Testis (tissue), 2 donors: ENCODE measurements around the gene BPTF.

Experiments used
- POLR2A ChIP-seq: fragments of 450-650 bp; IDR thresholded peaks from one replicate; pipeline ENCODE4 v1.6.1; 2017; ENCODE audit warnings: antibody characterized with exemption, mild to moderate bottlenecking, moderate library complexity
- TF ChIP-seq, protein P1 (sequence below), 3 experiments: fragments of 450-650 bp in 2 of 3; fragments of 200-600 bp in 1 of 3; sonication (generic) in 1 of 3; IDR thresholded peaks; one replicate each; pipeline ENCODE4 v1.5.1; 2016 to 2019; ENCODE audit warnings: antibody characterized with exemption in 3 of 3, mild to moderate bottlenecking in 2 of 3, moderate library complexity in 1 of 3

DNA sequence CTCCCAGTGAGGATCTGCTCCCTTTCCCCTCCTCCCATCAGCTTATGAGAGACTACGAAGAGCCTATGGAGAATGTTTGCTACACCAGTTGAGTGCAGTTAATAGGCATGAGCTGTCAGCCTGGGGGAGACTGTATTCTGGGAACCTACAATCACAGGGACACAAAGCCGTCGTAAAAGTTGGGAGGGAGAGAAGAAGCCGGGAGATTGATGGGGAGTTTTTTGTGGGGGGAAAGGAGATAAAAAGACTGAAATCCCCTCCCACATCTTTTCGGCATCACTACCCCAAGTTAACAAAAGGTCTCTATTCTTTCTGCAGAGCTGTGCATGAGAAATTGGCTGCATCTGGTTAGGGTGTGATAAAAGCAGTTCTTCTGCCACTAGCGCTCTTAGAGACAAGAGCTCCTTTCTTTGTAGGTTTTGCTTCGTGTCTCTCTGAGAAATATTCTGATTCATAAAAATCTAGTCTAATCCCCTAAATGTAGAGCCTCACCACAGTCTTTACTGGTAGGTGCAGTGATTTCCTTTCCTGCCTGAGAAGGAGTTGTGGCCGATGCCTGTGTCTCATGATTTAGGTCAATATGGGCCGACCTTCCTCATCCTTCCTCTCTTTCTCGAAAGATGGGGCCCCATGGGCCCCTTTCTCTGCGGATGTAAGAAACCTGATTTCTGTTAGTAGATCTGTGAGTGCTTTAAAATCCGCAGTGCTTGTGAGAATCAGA, 77.4 kb downstream of the BPTF start:
- TF ChIP-seq, protein P1, sequence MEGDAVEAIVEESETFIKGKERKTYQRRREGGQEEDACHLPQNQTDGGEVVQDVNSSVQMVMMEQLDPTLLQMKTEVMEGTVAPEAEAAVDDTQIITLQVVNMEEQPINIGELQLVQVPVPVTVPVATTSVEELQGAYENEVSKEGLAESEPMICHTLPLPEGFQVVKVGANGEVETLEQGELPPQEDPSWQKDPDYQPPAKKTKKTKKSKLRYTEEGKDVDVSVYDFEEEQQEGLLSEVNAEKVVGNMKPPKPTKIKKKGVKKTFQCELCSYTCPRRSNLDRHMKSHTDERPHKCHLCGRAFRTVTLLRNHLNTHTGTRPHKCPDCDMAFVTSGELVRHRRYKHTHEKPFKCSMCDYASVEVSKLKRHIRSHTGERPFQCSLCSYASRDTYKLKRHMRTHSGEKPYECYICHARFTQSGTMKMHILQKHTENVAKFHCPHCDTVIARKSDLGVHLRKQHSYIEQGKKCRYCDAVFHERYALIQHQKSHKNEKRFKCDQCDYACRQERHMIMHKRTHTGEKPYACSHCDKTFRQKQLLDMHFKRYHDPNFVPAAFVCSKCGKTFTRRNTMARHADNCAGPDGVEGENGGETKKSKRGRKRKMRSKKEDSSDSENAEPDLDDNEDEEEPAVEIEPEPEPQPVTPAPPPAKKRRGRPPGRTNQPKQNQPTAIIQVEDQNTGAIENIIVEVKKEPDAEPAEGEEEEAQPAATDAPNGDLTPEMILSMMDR (IDR thresholded peaks at IDR 0.05) = no peak
- no peak for TF ChIP-seq POLR2A
